H1 (cell line): ENCODE measurements around the gene TTC4. TPM values are rescaled to one million over a fixed set of nuclear protein-coding genes. Genes with fewer than 3 reads are reported as not detected.

ENCODE experiments used
- CTCF ChIA-PET: fragments of 300-600 bp; sonication (Branson Sonifier 250); formaldehyde crosslinking; loops from one replicate; lab custom pipeline; 2021; ENCODE audit not compliant: partially characterized antibody; lab: Charles Lee
- POLR2A ChIA-PET: fragments of 300-600 bp; sonication (Branson Sonifier 250); formaldehyde crosslinking; loops from one replicate; lab custom pipeline; 2021; ENCODE audit warnings: inconsistent platforms; ENCODE audit not compliant: partially characterized antibody; lab: Charles Lee
- DNase-seq, 2 experiments: peaks; one replicate each; pipeline versions ENCODE4 v3.0.0 to v3.0.0-alpha.2; 2010 to 2022; ENCODE audit warnings: low spot score in 2 of 2, low read depth in 1 of 2, mixed read lengths in 1 of 2
- FAIRE-seq: peaks from 2 replicates; lab custom pipeline; 2011; peaks lifted over from hg19 to GRCh38; lab: Jason Lieb, UNC
- H2AFZ ChIP-seq: 2 replicates; pipeline ENCODE4 v1.8.1; 2012; ENCODE audit warnings: low read length, inconsistent platforms
- H2AK5ac ChIP-seq: 2 replicates; pipeline ENCODE4 v1.6.1; 2013; ENCODE audit warnings: low read depth, low read length
- H2BK120ac ChIP-seq: replicated peaks from 2 replicates; pipeline ENCODE3; 2013; ENCODE audit warnings: low read depth, low read length, inconsistent platforms
- H2BK12ac ChIP-seq: 2 replicates; pipeline ENCODE4 v1.6.1; 2013; ENCODE audit warnings: low read depth, low read length
- H2BK15ac ChIP-seq: 2 replicates; pipeline ENCODE4 v1.6.1; 2013; ENCODE audit warnings: low read length
- H2BK20ac ChIP-seq: 2 replicates; pipeline ENCODE4 v1.6.1; 2013; ENCODE audit warnings: low read length
- H2BK5ac ChIP-seq: 2 replicates; pipeline ENCODE4 v1.6.1; 2013; ENCODE audit warnings: low read depth, low read length
- H3K14ac ChIP-seq: 2 replicates; pipeline ENCODE4 v1.6.1; 2013; ENCODE audit warnings: inconsistent platforms; ENCODE audit not compliant: insufficient read length
- H3K18ac ChIP-seq: 2 replicates; pipeline ENCODE4 v1.6.1; 2013; ENCODE audit warnings: low read length; ENCODE audit errors: extremely low read depth
- H3K23ac ChIP-seq: 2 replicates; pipeline ENCODE4 v1.6.1; 2013; ENCODE audit warnings: inconsistent platforms; ENCODE audit not compliant: insufficient read length
- H3K23me2 ChIP-seq: 2 replicates; pipeline ENCODE4 v1.6.1; 2013; ENCODE audit warnings: low read depth, low read length
- H3K27ac ChIP-seq: 2 replicates; pipeline ENCODE4 v1.6.1; 2011; ENCODE audit warnings: low read depth, low read length, inconsistent platforms
- H3K27me3 ChIP-seq, 4 experiments: replicated peaks in 1 of 4; 1 replicate in 1 of 4; 2 replicates in 3 of 4; pipeline versions ENCODE4 v1.6.1 to v1.8.1; 2011 to 2013; ENCODE audit warnings: low read length in 3 of 4, mild to moderate bottlenecking in 3 of 4, inconsistent platforms in 2 of 4, mixed read lengths in 2 of 4, moderate library complexity in 1 of 4; ENCODE audit not compliant: control insufficient read depth in 3 of 4, insufficient read depth in 3 of 4; ENCODE audit errors: extremely low read depth in 1 of 4
- H3K36me3 ChIP-seq, 4 experiments: 2 replicates each; pipeline versions ENCODE4 v1.6.1 to v1.8.1; 2011 to 2013; ENCODE audit warnings: mild to moderate bottlenecking in 4 of 4, low read length in 3 of 4, moderate library complexity in 2 of 4, control low read depth in 1 of 4, inconsistent platforms in 1 of 4; ENCODE audit not compliant: insufficient read depth in 4 of 4, control insufficient read depth in 2 of 4
- H3K4ac ChIP-seq: replicated peaks from 2 replicates; pipeline ENCODE3; 2013; ENCODE audit warnings: low read length, low read depth, mixed read lengths, inconsistent platforms; ENCODE audit not compliant: insufficient read length
- H3K4me1 ChIP-seq, 4 experiments: replicated peaks in 1 of 4; 1 replicate in 1 of 4; 2 replicates in 3 of 4; pipeline versions ENCODE4 v1.6.1 to v1.8.1; 2011 to 2013; ENCODE audit warnings: low read length in 3 of 4, inconsistent platforms in 2 of 4, mixed read lengths in 1 of 4; ENCODE audit not compliant: insufficient read depth in 4 of 4, control insufficient read depth in 3 of 4
- H3K4me2 ChIP-seq, 2 experiments: 2 replicates each; pipeline versions ENCODE4 v1.6.1 to v1.8.1; 2011 to 2013; ENCODE audit warnings: low read depth in 2 of 2, low read length in 2 of 2, control low read depth in 1 of 2, inconsistent platforms in 1 of 2, mild to moderate bottlenecking in 1 of 2; ENCODE audit not compliant: insufficient read depth in 1 of 2
- H3K4me3 ChIP-seq, 4 experiments: fragments of 200-600, 300-600 bp in 1 of 4; sonication (generic), shearing (Covaris generic), sonication (Bioruptor Twin) in 1 of 4; 2 replicates each; pipeline versions ENCODE4 v1.5.1 to v1.8.1; 2011 to 2016; ENCODE audit warnings: low read length in 4 of 4, low read depth in 3 of 4, control low read depth in 2 of 4, inconsistent platforms in 2 of 4, mild to moderate bottlenecking in 2 of 4, mixed read lengths in 1 of 4, moderate library complexity in 1 of 4; ENCODE audit not compliant: insufficient read depth in 2 of 4; ENCODE audit errors: extremely low read depth in 1 of 4
- H3K56ac ChIP-seq: replicated peaks from 2 replicates; pipeline ENCODE3; 2013; ENCODE audit warnings: low read depth, mild to moderate bottlenecking, mixed read lengths, low read length, inconsistent platforms; ENCODE audit not compliant: insufficient read length
- H3K79me1 ChIP-seq: 2 replicates; pipeline ENCODE4 v1.6.1; 2013; ENCODE audit warnings: low read depth, low read length, control low read depth
- H3K79me2 ChIP-seq, 2 experiments: 2 replicates each; pipeline versions ENCODE4 v1.6.1 to v1.8.1; 2012 to 2013; ENCODE audit warnings: low read length in 2 of 2, mild to moderate bottlenecking in 2 of 2, inconsistent platforms in 1 of 2; ENCODE audit not compliant: insufficient read depth in 2 of 2, control insufficient read depth in 1 of 2
- H3K9ac ChIP-seq, 4 experiments: replicated peaks in 1 of 4; 1 replicate in 1 of 4; 2 replicates in 3 of 4; pipeline versions ENCODE4 v1.6.1 to v1.8.1; 2011 to 2013; ENCODE audit warnings: low read depth in 3 of 4, low read length in 3 of 4, control low read depth in 2 of 4, mild to moderate bottlenecking in 2 of 4, moderate library complexity in 2 of 4, inconsistent platforms in 1 of 4; ENCODE audit errors: extremely low read depth in 1 of 4
- H3K9me3 ChIP-seq, 2 experiments: 2 replicates each; pipeline versions ENCODE4 v1.6.1 to v1.8.1; 2012 to 2013; ENCODE audit warnings: mild to moderate bottlenecking in 2 of 2, moderate library complexity in 2 of 2, control low read depth in 1 of 2, inconsistent platforms in 1 of 2, low read depth in 1 of 2, low read length in 1 of 2, mixed read lengths in 1 of 2; ENCODE audit not compliant: insufficient read depth in 2 of 2
- H4K20me1 ChIP-seq, 2 experiments: replicated peaks in 1 of 2; 2 replicates each; pipeline versions ENCODE3 to v1.8.1; 2011 to 2013; ENCODE audit warnings: inconsistent platforms in 2 of 2, low read length in 2 of 2, mild to moderate bottlenecking in 1 of 2; ENCODE audit not compliant: insufficient read depth in 2 of 2, control insufficient read depth in 1 of 2
- H4K5ac ChIP-seq: 2 replicates; pipeline ENCODE4 v1.6.1; 2013; ENCODE audit warnings: low read length, low read depth, mixed read lengths, inconsistent platforms; ENCODE audit not compliant: insufficient read length
- H4K8ac ChIP-seq: 2 replicates; pipeline ENCODE4 v1.8.0; 2013; ENCODE audit warnings: mild to moderate bottlenecking, moderate library complexity, low read length, inconsistent platforms; ENCODE audit not compliant: insufficient read depth; ENCODE audit errors: extremely low read depth
- H4K91ac ChIP-seq: replicated peaks from 2 replicates; pipeline ENCODE3; 2013; ENCODE audit warnings: low read length, mixed read lengths, inconsistent platforms; ENCODE audit not compliant: insufficient read length
- KDM5A ChIP-seq: fragments of 200-600 bp; IDR thresholded peaks from 2 replicates; pipeline ENCODE4 v1.7.1; 2012; ENCODE audit warnings: mild to moderate bottlenecking, low read length, inconsistent platforms, mixed read lengths
- TBP ChIP-seq: IDR thresholded peaks from 2 replicates; pipeline ENCODE4 v1.6.1; 2011; ENCODE audit warnings: low read depth, low read length, improper control_type of control experiment
- WGBS, 2 experiments: shearing (Covaris generic) in 1 of 2; methylation state at CpG; one replicate each; pipeline versions ENCODE4 v1.1.6 to v1.1.7; 2013 to 2015; ENCODE audit warnings: low lambda C conversion rate in 2 of 2, mixed read lengths in 2 of 2, inconsistent platforms in 1 of 2, low coverage in 1 of 2, missing lambda C conversion rate in 1 of 2; ENCODE audit not compliant: insufficient replicate concordance in 2 of 2, insufficient coverage in 1 of 2, insufficient read length in 1 of 2; ENCODE audit errors: extremely low coverage in 1 of 2, missing lambda C conversion rate in 1 of 2; 5-methylcytosine and 5-hydroxymethylcytosine counted together
- polyA plus RNA-seq, 7 experiments: library from polyadenylated mRNA; depleted of rRNA in 3 of 7; stranded (reverse) in 5 of 7; unstranded in 2 of 7; fragments of >200 nt in 5 of 7; fragments of 200-250 nt in 2 of 7; gene quantifications; 1 replicate in 5 of 7; 2 replicates in 1 of 7; 4 replicates in 1 of 7; pipeline versions ENCODE4 v1.2.1 to v1.2.3, GENCODE V29; 2011 to 2013; ENCODE audit warnings: missing spikeins in 2 of 7, mixed read lengths in 2 of 7
- total RNA-seq: library from RNA; stranded (reverse); fragmentation: NEBNext Ultra II Directional; extraction: Animal tissue kit (Norgen Biotek cat#: 25700); gene quantifications from 2 replicates; pipeline ENCODE4 v1.2.1, GENCODE V29; 2021

The TTC4 gene
- total and polyA plus RNA-seq, 2 of the 8 experiments (the other 6 are each of a cell fraction or from before 2014, with no cell fraction given): 21.0 to 25.1 TPM

GRCh38 chr1:54763816-54764132 is 48.1 kb downstream of the TTC4 start:
- H3K9ac ChIP-seq: peak overlapping the region in 3 of 4 experiments; percentile 87 to 89 (median 89); a peak in 6 of 7 replicates
- H2BK5ac ChIP-seq: peak overlapping the region; percentile 93
- H3K36me3 ChIP-seq: no peaks in the 10 kb centered on the region
- no peak overlapping the region for H2AK5ac ChIP-seq
- peak overlapping the region; percentile 72; the same call in 1 of the 2 replicates for H3K18ac ChIP-seq
- no peak overlapping the region for H2BK120ac ChIP-seq
- WGBS, 2 experiments: 9% methylated on average over 11 of the region's 11 CpGs; no CpG with 5 or more reads in 1 of the 2 experiments
- peaks cover 4% of the 10 kb centered on the region; the same call in 1 of the 2 replicates for H3K79me1 ChIP-seq
- H3K4me3 ChIP-seq: peak overlapping the region; percentile 71 to 93 (median 84)
- CTCF ChIA-PET: interaction anchor here (0.6 to 1.8 kb wide), 2 partner anchors 27 to 28 kb away, joined by 3 to 10 read pairs; no protein-coding TSS in a partner anchor
- no peak overlapping the region for H2BK15ac ChIP-seq
- peaks cover 7% of the 10 kb centered on the region; the same call in 1 of the 2 replicates for H3K23me2 ChIP-seq
- no peaks in the 10 kb centered on the region; a peak in 2 of 7 replicates for H3K4me1 ChIP-seq
- H3K14ac ChIP-seq: no peak overlapping the region
- H3K79me2 ChIP-seq: peaks cover 0 to 15% of the 10 kb centered on the region in 2 experiments; a peak in 2 of 4 replicates
- no peaks in the 10 kb centered on the region for H3K9me3 ChIP-seq
- peak overlapping the region; percentile 84; the same call in 1 of the 2 replicates for H4K8ac ChIP-seq
- peak overlapping the region; percentile 70 for H3K27ac ChIP-seq
- H4K91ac ChIP-seq: no peak overlapping the region
- TF ChIP-seq KDM5A (0 out of 2 replicates have a peak, but pooled peaks have one; percentile 27), TBP (no peak)
- peak overlapping the region; percentile 62 for H3K56ac ChIP-seq
- peak overlapping the region; percentile 74 to 75 for H3K4me2 ChIP-seq
- DNase-seq (no peak), FAIRE-seq (no peak)
- no peak overlapping the region for H3K4ac ChIP-seq
- H2BK20ac ChIP-seq: no peak overlapping the region
- peak overlapping the region; percentile 23; the same call in 1 of the 2 replicates for H2AFZ ChIP-seq
- no peak overlapping the region for H2BK12ac ChIP-seq
- peak overlapping the region; percentile 51 for H4K5ac ChIP-seq
- POLR2A ChIA-PET: interaction anchor here (0.9 to 1.7 kb wide), 5 partner anchors 8 to 50 kb away, joined by 3 to 5 read pairs (median 4); no protein-coding TSS in a partner anchor
- H3K23ac ChIP-seq: no peak overlapping the region
- no peaks in the 10 kb centered on the region for H3K27me3 ChIP-seq
- peaks cover 0 to 1% of the 10 kb centered on the region in 2 experiments for H4K20me1 ChIP-seq
